HG03175 (cell line): ENCODE results near the gene MEF2C.
A peak's percentile ranks its signal among the peaks of the same experiment; 100 is the strongest.

ENCODE experiments used
- ATAC-seq: cut with Tn5 transposase; IDR thresholded peaks from one replicate; pipeline ENCODE4 v1.9.1; 2021; ENCODE audit warnings: mild to moderate bottlenecking, moderate library complexity; ENCODE audit not compliant: unreplicated experiment

The MEF2C gene

DNA sequence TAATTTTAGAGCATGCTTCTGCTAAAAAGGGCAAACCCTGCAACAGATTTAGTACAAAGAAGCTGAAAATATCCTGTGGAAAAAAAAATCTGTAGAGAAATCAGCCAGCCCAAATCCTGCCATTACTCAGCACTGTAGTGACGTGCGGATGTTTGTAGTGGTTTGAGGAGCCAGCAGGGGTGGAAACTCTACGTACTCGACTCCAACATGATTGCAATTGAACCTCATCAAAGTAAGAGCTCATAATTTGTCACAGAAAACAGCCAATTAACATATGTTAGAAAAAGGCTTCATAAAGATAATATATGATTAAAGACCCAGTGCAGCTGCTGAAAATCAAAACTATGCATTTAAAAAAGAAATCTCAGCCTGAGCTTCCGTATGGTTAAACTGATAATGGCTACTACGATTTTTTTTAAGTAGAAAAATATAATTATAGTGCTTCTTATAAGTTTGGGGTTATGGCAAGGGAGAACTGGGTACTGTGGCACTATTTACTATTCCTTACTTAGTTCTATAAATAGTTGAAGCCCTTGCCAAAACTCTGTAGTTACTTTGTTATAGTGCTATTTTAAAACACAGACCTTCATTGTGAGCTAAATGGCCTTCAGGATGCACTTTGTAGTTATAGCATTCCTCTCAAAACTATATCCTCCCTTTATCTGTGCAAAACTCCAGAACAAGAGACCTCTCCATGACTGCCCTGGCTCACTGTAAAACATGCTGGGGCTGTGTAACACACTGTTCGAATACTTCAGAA, 49.4 kb downstream of the MEF2C start:
- peak; percentile 51 for ATAC-seq

DNA sequence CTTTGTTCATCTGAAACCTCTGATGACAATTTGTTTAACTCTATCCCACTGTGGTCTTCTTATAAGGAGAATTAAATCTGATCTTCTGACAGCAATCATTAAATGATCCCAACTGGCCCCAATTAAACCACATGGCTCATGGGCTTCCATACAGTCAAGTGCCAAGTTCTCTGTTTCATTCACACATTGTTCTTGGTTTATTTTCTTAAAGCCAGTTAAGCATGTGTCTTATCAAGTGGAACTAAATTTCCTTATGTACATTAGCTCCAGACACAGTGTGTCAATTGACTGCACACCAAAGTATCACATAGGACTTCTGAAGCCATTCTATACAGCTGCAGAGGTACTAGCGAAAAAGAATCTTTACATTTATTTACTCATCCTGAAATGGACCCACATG, 51.2 kb downstream of the MEF2C start:
- no peak for ATAC-seq

DNA sequence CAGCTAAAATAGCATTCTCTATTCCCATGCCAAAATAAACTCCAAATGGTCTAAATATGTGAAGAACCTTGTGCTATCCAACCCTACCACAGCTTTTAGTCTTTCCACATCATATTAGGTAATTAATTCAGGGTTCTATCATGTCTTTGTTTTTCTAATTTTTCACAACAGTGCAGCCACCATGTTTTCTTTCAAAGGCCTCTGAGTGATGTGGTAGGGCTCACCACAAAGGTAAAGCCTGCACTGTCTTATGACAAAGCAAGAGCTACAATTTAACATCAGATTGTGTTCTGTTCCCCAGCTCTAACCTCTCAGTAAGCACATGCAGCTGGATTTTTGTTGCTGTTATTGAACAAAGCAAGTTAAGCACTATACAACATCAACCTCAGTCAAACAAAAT, 52.4 kb downstream of the MEF2C start:
- peak; percentile 23 for ATAC-seq

DNA sequence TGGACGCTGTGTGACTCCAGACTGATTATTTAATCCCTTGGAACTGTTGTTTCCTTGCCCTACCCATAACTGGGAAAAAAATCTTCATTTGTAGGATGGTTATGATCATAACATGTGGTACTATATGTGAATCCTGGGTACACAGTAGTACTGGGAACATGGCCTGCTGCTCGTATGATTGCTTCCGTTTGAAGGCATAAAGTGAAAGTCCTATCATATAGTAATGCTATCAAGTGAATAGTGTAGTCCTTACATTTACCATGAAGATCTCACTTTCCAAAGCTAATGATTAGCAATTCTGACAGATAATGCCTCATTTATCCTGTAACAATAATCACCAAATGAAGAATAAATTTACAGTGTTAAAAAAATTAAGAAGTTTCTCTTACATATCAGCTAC, 53.2 kb downstream of the MEF2C start:
- no peak for ATAC-seq

DNA sequence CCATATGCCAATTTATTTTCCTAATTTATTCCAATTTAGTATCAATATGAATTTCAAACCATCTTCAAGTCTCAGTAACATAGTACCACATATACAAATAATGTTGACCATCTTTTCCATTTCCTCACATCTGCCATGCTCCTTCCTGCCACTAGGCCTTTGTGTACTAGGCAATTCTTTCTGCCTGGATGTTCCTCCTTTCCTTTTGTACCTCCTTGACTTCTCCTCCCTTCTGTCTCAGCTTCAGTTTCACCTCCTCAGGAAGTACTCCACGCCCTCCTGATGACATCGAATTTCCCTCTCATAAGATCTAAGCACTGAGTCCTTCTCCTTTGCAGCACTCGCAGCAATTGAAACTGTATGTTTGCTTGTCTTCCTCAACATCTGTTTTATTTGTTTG, 53.9 kb downstream of the MEF2C start:
- no peak for ATAC-seq

DNA sequence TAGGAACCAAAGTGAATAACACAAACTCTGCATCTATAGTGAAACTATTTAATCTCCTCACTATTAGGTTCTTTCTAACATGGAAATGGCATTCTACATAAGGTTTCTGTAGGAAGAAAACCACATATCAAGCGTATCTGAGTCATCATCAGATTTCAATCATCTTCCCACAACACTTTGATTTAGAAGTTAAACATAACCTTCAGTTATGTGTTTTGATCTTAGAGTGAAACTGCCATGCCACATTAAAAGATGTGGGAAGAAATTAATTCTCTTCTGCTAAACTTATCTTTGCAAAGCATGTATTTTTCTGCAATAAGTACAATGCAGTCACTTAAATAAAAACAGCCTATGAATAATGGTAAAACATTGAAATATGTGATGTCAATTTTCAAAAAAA, 55.0 kb downstream of the MEF2C start:
- no peak for ATAC-seq

DNA sequence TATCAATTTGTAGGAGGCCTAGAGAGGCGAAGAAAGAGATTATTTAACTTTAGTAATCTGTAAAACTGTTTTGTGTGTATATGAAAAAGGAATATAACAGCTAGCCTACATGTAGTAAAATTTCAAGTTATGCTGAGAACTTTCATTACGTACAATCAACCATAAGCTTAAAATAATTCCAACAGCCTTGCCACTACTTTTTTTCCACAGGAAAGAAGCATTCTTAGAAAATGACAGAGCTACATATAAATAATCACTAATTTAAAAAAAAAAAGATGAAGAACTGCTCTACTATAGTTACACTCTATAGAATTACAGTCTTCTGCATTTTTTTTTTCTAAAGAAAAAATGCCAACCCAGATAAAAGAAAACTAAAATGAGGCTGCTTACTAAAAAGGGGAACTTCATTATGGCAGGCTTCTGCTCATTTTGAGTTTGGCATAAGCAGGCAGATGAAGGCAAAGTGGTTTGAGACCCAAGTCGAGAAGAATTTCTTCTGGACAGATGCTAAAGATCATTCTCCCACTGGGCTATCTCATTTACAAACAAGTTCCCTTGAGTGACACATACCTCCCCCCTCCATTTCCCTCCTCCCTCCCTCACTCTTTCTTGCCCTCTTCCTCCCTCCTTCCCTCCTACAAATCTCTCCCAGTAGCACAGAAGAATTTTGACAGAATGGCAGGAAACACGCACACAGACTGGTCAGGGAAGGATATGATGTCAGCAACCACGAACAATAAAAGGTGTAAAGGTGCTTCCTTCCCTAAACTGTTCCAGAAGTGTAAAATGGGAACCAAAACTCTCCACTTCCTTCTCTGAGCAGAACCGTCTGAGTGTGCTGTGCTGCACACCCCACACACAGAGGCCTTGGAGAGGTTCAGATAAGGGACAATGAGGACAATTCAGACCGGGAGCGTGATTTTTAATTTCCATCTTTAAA, 56.1 kb downstream of the MEF2C start:
- peak; percentile 59 for ATAC-seq

DNA sequence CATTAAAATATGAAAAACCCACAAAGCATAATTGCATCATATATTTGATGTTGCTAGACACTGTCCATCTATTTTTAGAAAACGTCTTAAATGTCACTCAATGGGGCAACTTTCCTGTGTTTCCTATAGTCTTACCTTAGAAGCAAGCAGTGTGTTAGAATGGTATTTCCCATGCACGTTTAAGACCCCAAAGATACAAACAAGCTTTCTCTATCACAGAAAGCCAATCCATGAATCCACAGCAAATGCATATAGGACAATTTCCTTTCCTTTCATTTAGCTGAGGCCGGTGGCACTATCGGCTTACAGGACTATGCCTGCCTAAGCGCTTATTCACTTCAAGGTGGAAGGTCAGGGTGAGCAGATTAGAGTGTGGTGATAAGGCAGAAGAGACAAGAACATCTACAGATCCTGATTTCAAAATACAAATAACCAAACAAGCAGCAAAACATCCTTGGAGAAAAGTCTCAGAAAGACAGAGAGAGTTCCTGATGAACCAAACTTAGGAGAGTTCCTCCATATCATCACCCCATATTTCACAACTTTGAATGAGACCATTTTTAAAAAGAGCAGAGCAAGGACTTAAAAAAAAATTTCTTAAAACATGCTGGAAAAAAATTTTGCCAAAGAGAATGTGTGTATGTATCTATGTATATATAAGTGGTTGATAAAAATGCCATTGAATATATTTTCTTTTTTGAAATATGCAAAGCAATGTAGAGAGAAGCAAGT, 57.2 kb downstream of the MEF2C start:
- no peak for ATAC-seq

DNA sequence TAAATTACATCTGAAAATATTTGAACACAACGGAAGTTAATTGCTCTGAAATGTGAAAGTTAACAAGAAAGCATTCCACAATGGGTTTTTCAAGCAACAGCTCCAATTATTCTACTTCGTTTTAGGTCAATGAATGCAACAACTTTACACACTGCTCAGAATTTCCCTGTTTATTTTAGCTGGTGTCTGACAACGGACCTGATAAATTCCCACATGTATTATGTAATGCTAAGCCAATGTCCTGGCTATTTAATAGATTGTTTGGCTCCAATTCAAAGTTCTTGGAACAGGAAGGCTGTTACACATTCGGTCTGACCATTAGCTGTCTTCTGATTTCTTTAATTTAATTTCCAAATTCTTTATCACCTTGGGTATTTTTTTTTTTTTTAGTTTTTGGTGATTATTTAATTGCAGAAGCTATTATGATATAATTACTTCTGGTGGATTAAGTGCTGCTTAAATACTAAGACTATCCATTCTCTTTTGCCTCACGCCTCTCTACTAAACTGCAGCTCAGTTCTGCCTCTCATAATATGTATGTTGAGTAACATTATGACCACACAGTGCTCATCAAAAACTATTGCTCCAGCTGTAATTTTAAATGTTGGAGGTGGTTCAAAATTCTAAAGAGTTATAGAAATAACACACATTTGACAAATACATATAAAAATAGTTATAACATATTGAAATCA, 57.9 kb downstream of the MEF2C start:
- ATAC-seq = no peak

DNA sequence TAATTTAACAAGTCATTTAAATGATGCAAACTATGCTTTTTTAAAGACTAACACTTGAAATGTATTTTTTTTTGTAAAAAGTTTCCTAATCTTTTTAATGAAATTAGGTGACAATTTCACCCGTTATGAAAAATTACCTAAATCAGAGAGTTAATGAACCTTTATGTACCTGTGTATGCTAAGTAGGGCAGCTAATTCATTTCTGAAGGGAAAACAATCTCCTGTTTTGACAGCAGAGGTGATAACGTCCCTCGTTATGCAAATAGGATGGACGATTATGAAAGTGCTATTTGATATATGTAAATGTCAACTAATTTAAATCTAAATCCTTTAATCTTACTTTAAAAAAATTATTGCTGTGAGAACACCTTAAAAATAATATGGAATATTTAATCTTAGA, 58.8 kb downstream of the MEF2C start:
- ATAC-seq = no peak

DNA sequence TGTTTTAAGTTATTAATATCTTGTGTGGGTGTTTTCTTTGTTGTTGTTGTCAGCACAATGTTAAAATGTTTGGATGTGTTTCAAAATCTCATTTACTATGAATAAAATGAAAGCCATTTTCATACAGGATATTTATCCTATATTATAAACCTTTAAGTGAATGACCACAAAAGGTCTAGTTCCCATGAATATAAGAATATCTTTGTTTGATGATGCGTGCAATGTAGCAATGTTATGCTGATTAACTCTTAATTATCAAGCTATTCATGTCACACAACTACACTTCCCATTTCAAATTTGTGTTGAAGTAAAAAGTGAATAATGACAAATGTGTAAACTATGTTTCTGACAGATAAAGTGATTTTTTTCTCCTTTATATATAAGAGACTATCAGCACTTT, 59.8 kb downstream of the MEF2C start:
- ATAC-seq = no peak

DNA sequence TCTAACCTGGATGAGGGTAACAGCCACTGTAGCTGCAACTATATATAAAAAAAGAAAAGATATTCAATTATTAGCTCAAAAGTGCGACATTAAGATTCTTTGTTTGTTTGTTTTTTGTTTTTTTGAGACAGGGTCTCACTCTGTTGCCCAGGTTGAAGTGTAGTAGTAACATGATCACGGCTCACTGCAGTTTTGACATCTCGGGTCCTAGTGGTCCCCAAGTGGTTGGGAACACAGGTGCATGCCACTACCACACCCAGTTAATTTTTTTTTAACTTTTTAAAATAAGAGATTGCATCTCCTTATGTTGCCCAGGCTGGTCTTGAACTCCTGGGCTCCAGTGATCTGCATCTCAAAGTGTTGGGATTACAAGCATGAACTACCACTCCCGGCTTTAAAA, 61.8 kb downstream of the MEF2C start:
- no peak for ATAC-seq

DNA sequence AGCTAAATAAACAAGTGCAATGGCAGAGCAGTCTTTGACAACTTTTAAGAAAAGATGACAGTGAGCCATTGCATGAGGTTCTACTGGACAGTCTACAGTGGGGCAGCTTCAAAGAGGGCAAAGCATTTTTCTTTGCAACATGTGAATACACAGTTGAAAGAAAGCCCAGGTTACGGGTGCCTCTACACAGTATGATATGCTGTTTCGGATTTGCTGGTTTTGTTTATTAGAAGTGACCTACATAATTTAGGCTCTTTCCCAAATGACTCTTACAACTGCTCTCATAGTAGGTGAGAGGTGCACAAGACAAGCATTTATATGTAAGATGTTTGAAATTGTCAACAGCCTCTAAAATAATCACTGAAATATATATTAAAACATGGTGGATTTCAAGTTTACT, 62.4 kb downstream of the MEF2C start:
- ATAC-seq = no peak

DNA sequence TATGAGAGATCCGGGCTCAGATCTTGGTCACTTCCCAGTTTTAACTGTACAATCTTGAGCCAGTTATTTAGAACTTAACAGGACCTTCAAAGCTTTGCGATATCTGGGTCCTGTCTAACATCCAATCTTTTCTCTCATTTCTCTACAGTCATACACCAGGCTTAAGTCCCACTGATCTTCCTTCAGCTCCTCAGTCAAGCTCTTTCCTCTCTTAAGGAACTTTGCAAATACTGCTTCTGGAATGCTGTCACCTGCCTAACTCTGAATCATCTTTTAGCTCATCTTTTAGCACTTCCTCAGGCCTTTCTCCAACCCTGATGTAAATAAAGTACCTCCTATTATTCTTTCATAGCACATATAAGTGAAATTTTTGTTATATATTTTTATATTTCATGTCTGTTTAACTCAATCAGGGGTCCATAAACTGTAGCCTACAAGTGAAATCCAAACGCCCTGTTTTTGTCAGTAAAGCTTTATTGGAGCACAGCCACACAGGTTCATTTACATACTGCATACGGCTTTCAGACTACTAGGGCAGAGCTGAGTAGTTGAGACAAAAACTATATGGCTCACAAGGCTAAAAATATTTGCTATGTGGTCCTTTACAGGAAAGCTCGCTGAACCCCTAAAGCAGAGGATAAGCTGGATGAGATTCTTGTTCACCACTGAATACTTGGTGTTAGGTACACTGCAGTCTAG, 63.5 kb downstream of the MEF2C start:
- ATAC-seq = peak; percentile 36

DNA sequence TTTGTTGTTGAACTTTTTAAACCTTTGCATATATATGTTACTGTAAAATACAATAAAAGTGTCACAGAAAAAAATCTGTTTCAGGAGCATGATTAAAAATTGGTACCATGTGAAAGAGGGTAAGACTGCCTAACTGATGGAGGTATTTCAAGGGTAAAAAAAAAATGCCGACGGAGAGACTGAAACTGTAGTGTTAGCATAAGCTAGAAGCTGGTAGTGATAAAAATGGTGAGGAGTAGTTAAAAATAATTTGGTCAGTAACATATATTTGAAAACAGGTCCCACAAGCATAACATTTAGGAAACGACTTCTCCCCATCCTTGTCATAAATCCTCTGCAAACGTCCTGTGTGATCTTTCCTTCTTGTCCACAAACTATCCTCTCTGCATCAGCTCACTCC, 64.7 kb downstream of the MEF2C start:
- ATAC-seq = no peak

DNA sequence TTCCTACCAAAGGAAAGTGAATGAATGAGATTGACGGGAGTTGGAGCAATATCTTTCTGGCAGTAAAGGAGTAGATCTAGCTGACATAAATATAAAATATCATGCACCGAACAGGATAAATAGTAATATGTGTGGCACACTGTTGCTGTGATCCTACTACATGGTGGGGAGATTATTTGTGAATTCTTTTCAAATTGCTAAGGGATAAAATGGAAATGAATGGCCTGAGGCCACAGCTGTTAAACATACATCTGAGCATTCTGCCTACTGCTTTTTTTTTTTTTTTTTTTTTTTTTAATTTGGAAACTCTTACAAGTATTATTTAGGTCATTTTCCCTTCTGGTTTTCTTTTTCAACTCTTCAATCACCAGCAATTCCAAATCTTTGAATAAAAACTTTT, 66.8 kb downstream of the MEF2C start:
- ATAC-seq = no peak

DNA sequence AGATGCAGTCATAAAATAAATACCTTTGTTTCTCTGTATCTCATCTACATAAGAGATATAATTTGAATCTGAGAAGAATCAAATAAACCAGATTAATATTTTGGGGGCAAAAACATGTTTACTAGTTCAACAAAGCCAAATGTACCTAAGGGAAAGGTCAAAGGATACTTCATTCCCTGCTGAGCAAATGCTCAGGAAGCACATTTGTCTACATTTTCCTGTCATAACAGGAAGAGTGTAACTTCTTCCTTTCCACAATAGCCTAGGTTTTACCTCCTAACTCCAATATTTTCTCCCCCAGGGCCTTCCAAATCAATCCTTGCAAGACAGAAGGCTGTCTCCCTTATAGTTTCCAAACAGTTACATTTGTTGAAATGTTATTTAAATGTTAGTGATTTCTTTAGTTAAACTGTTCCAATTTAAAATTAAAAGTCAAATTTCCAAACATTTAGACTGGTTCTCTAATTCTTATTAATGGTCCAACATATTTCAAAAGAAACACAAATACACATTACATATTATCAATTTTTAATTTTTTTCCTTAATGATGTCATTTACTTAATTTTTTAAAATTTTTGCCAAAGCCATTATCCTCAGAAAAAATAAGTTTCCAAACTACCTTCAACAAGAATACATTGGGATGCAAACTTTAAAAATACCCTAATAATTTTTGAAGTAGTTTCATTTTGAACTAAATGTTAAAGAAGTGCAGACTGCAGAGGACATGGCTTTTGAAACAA, 67.8 kb downstream of the MEF2C start:
- ATAC-seq = no peak

DNA sequence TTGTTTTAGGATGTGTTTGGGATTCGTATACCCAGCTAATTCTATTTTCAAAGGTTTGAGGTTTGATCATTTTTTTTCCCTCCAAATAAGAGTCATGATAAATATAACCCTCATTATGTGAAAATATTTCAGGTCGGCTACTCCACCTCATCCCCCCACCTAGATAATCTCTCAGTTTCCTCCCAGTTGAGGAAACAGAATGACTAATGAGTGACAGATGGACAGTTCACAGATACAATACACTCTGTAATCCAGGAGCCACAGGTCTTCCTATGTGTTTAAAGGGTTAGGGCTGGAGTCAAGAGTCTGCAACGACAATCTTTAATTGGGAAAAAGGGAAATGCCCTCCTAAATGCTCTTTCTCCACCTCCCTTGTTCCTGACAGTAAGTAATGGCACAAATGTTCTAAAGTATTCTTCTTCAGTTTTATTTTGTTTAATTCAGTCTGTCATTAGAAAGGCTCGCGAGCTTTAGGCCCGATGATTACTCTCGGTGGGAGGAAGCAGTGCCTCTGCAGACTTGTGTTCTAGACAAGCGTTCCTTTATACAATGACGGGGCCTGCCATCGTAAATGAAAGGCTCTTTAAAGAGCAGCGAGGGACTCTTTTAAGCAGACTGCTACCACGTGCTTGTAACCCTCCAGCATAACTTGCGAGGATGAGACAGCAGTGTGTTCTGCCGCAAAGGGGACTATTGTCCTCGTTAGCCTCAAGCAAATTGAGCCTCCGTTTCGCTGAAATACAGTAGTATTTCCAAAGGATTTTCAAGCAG, 69.0 kb downstream of the MEF2C start:
- ATAC-seq = no peak

DNA sequence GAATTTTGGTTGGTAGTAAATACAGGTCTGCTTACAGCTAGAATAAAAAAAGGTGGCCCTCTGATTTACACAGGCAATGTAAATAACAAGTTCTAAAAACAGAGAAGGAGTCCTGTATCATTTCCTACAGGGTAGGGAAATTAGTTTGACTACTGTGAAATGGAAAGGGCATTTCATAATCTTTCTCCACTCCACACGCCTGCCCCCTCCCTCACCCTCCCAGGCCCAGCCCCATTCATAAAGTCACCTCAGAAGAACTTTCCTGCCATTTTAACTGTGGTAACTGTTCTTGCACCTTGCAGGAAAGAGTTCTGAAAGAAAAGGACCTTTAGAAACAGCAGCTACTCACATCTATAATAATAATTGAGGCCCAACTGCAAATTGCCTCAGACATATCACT, 69.7 kb downstream of the MEF2C start:
- no peak for ATAC-seq
